NCI-H526 treated with DMSO at 0.1 percent for 48 hours (cell line): ENCODE measurements around the gene ANO2.

Source experiments
- DNase-seq: peaks from one replicate; lab custom pipeline; 2025; lab: John Stamatoyannopoulos, UW

ANO2 gene

GRCh38 chr12:5515458-5515857, 429.6 kb downstream of the ANO2 start:
- no peak for DNase-seq

GRCh38 chr12:5514545-5514944, 430.5 kb downstream of the ANO2 start:
- DNase-seq, result no peak

GRCh38 chr12:5514016-5514415, 431.0 kb downstream of the ANO2 start:
- DNase-seq, result no peak

GRCh38 chr12:5513406-5513805, 431.7 kb downstream of the ANO2 start:
- DNase-seq, result no peak
